ENCODE data around the gene ALKBH1. TPM values are rescaled to one million over a fixed set of nuclear protein-coding genes. Genes with fewer than 3 reads are reported as not detected.
A peak's percentile ranks its signal among the peaks of the same experiment; 100 is the strongest.
"Not testable (repeated sequence)": the region's sequence is repeated elsewhere in the genome, so short reads cannot be mapped to it uniquely, and the experiment has no call there.

ALKBH1 gene
- total RNA-seq, 2 donors from 2014 or later = 11.4 to 14.4 TPM

GRCh38 chr14:77682158-77682553, 25.7 kb downstream of the ALKBH1 start:
- ATAC-seq = peak; percentile 73
- intact Hi-C loops (cut with DNase I, micrococcal nuclease) = no loop called here

GRCh38 chr14:77681196-77682157, 26.3 kb downstream of the ALKBH1 start:
- intact Hi-C loops (cut with DNase I, micrococcal nuclease) = no loop called here
- peak; percentile 95 for ATAC-seq
- peak; percentile 27 to 53 for DNase-seq

More at GRCh38 chr14:77682158-77682553, 25.7 kb downstream of the ALKBH1 start:
- DNase-seq = no peak

DNA sequence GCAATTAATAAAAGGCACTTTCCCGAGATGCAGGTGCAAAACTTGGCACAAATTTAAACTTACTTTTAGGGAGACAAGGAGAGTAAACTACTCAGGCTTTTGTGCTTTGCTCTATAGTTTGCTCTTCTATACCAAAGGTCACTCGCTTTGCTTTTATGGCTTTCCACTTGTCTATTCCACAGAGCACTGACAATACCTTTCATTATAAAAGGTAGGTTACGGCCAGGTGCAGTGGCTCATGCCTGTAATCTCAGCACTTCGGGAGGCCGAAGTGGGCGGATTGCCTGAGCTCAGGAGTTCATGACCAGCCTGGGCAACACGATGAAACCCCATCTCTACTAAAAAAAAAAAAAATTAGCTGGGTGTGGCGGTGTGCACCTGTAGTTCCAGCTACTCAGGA, 32.9 kb downstream of the ALKBH1 start:
- intact Hi-C loops (cut with DNase I, micrococcal nuclease) = no loop called here
- ATAC-seq (peak; percentile 97), DNase-seq (peak; percentile 64 to 79)

GRCh38 chr14:77673193-77673592, 34.6 kb downstream of the ALKBH1 start:
- DNase-seq = no peak
- ATAC-seq = no peak
- intact Hi-C loops (cut with DNase I, micrococcal nuclease) = no loop called here

DNA sequence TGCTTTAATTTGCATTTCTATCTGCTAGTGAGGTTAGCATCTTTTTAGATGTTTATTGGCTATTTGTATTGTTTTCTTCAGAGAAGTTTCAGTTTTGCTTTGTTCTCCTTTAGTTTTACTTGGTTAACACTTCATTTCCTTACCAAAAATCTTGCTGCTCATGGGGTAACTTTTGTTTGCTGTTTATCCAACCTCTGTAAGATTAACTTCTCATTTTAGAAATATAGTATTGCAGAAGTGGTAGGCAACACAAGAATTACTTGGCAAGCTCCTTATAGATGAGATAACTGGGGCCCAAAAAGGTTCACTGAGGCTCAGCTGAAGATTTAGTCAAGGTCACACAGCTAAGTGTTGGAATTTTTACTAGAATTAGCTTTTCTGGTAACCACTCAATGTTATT, 40.5 kb downstream of the ALKBH1 start:
- intact Hi-C loops (cut with DNase I, micrococcal nuclease) = no loop called here
- ATAC-seq (no peak), DNase-seq (no peak)

- intact Hi-C loops (cut with DNase I, micrococcal nuclease) = no loop called here
- ATAC-seq = no peak
- DNase-seq = no peak
Measured at GRCh38 chr14:77663293-77663692, 44.5 kb downstream of the ALKBH1 start.

DNA sequence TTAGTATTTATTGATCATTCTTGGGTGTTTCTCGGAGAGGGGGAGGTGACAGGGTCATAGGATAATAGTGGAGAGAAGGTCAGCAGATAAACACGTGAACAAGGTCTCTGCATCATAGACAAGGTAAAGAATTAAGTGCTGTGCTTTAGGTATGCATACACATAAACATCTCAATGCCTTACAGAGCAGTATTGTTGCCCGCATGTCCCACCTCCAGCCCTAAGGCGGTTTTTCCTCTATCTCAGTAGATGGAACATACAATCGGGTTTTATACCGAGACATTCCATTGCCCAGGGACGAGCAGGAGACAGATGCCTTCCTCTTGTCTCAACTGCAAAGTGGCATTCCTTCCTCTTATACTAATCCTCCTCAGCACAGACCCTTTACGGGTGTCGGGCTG, 46.3 kb downstream of the ALKBH1 start:
- intact Hi-C loops (cut with DNase I, micrococcal nuclease); ATAC-seq; DNase-seq: not testable (repeated sequence)

- intact Hi-C loops (cut with DNase I, micrococcal nuclease) = no loop called here
- DNase-seq = no peak
- ATAC-seq = no peak
Measured at GRCh38 chr14:77660754-77661153, 47.1 kb downstream of the ALKBH1 start.

- ATAC-seq = no peak
- no peak for DNase-seq
- intact Hi-C loops (cut with DNase I, micrococcal nuclease) = no loop called here
Measured at GRCh38 chr14:77659831-77660230, 48.0 kb downstream of the ALKBH1 start.

DNA sequence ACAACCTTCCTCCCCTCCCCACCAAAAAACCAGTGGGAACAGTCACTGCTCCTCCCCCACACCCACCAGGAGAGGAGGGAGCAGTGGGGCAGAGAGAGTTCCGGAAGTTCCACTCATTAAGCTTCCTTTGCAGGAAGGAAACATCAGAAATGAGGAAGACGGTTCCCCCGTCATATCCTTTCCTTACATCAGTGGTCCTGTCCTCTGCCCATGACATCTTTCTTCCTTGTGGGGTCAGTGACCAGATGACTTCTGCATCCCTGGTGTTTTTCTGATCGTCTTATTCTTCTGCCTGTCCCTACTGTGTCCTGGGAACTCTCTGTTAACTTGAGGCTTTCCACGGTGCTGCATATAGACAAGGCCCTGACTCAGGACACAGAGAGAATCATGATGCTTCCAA, 50.5 kb downstream of the ALKBH1 start:
- DNase-seq (no peak), ATAC-seq (no peak)
- intact Hi-C loops (cut with DNase I, micrococcal nuclease) = no loop called here

GRCh38 chr14:77654001-77654441, 53.8 kb downstream of the ALKBH1 start:
- ATAC-seq (peak; percentile 11), DNase-seq (no peak)
- intact Hi-C loops (cut with DNase I, micrococcal nuclease) = no loop called here

GRCh38 chr14:77649326-77649725, 58.5 kb downstream of the ALKBH1 start:
- intact Hi-C loops (cut with DNase I, micrococcal nuclease) = no loop called here
- DNase-seq = no peak
- no peak for ATAC-seq

GRCh38 chr14:77648520-77649200, 59.2 kb downstream of the ALKBH1 start:
- ATAC-seq (peak; percentile 33), DNase-seq (no peak)
- intact Hi-C loops (cut with DNase I, micrococcal nuclease) = no loop called here

GRCh38 chr14:77647853-77648252, 60.0 kb downstream of the ALKBH1 start:
- DNase-seq (no peak), ATAC-seq (peak; percentile 97)
- intact Hi-C loops (cut with DNase I, micrococcal nuclease) = no loop called here

DNA sequence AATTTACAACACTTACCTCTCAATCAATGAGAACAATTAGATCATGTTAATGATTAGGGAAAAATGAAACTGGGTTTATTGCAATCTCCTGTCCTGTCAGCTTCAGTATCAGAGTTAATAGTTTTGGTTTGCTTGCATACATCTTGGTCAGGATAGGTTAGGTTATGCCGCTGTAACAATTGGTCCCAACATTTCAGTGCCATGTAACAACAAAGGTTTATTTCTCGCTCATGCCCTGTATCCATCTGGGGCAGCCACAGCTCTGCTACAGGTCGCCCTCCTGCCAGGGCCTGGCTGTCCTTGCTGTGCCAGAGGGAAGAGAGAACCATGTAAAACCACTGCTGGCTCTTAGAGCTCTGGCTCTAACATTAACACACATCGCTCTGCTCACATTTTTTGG, 60.9 kb downstream of the ALKBH1 start:
- intact Hi-C loops (cut with DNase I, micrococcal nuclease) = no loop called here
- ATAC-seq (no peak), DNase-seq (no peak)

- ATAC-seq = no peak
- no peak for DNase-seq
- intact Hi-C loops (cut with DNase I, micrococcal nuclease) = no loop called here
Measured at GRCh38 chr14:77645520-77646230, 62.1 kb downstream of the ALKBH1 start.

DNA sequence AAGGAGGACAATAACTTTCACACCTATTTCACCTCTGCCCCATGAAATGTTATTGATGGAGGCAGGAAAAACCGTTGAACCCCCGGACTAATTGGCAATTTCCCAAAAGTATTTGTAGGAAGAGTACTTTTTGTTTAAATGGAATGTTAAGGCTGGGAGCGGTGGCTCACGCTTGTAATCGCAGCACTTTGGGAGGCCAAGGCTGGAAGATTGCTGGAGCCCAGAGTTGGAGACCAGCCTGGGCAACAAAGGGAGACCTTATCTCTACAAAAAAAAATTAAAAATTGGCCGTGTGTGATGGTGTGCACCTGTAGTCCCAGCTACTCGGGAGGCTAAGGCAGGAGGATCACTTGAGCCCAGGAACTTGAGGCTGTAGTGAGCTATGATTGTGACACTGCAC, 65.4 kb downstream of the ALKBH1 start:
- no peak for DNase-seq
- intact Hi-C loops (cut with DNase I, micrococcal nuclease) = no loop called here
- ATAC-seq = no peak

GRCh38 chr14:77641534-77642341, 66.1 kb downstream of the ALKBH1 start:
- DNase-seq = peak; percentile 65 to 82
- peak; percentile 77 for ATAC-seq
- intact Hi-C loops (cut with DNase I, micrococcal nuclease) = no loop called here

Measured in left colon (tissue), 2 donors.